Uterus (tissue), 2 donors: Measurements from ENCODE around the gene GALK2.

ENCODE experiments used
- POLR2A ChIP-seq, 2 donors: fragments of 450-650 bp; IDR thresholded peaks; one replicate each; pipeline ENCODE4 v1.6.1; 2016; ENCODE audit warnings: antibody characterized with exemption in 2 of 2, mild to moderate bottlenecking in 1 of 2, moderate library complexity in 1 of 2
- TF ChIP-seq, protein P1 (sequence below), 4 experiments: fragments of 200-600 bp in 2 of 4; fragments of 450-650 bp in 2 of 4; sonication (generic) in 2 of 4; IDR thresholded peaks; one replicate each; pipeline ENCODE4 v1.5.1; 2016 to 2019; ENCODE audit warnings: antibody characterized with exemption in 4 of 4, mild to moderate bottlenecking in 2 of 4, moderate library complexity in 1 of 4

DNA sequence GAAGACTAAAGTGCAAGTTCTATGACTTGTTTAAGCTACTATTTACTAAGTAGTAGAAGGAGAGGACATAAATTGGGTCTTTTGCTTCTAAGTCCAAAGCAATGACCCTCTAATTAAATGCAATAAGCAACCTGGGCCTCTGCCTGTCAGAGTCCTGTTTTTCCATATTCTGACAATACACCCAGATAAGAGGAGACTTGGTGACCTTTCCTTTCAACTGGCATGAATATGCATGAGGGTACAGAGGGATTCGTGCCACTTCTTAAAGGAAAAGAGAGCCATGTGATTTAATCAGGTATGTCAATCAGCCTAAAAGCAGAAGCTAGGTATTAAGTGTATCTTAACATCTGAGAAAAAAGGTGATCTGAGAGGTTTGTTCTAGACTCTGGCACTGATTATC lies 202.3 kb downstream of the GALK2 start:
- no peak for TF ChIP-seq POLR2A (IDR thresholded peaks at IDR 0.05)
- TF ChIP-seq, protein P1, sequence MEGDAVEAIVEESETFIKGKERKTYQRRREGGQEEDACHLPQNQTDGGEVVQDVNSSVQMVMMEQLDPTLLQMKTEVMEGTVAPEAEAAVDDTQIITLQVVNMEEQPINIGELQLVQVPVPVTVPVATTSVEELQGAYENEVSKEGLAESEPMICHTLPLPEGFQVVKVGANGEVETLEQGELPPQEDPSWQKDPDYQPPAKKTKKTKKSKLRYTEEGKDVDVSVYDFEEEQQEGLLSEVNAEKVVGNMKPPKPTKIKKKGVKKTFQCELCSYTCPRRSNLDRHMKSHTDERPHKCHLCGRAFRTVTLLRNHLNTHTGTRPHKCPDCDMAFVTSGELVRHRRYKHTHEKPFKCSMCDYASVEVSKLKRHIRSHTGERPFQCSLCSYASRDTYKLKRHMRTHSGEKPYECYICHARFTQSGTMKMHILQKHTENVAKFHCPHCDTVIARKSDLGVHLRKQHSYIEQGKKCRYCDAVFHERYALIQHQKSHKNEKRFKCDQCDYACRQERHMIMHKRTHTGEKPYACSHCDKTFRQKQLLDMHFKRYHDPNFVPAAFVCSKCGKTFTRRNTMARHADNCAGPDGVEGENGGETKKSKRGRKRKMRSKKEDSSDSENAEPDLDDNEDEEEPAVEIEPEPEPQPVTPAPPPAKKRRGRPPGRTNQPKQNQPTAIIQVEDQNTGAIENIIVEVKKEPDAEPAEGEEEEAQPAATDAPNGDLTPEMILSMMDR (IDR thresholded peaks at IDR 0.05): no peak
